HG02798 (cell line): ENCODE results near the gene RSAD1.

Source experiments
- ATAC-seq: cut with Tn5 transposase; IDR thresholded peaks from one replicate; pipeline ENCODE4 v1.9.1; 2021; ENCODE audit warnings: mild to moderate bottlenecking; ENCODE audit not compliant: unreplicated experiment, poor library complexity

RSAD1 gene

GRCh38 chr17:50478391-50479381 is at the start of gene RSAD1:
TSS of gene RSAD1 (plus strand) at chr17:50478860. CDS start at chr17:50478885, 25 bp downstream.
- ATAC-seq, result peak; percentile 89

- no peak for ATAC-seq
These were observed 48.9 kb upstream of the RSAD1 start for GRCh38 chr17:50429793-50430192.

GRCh38 chr17:50430821-50431618 is 47.6 kb upstream of the RSAD1 start:
- no peak for ATAC-seq

- no peak for ATAC-seq
These were observed 46.4 kb upstream of the RSAD1 start for GRCh38 chr17:50432125-50432762.

GRCh38 chr17:50437409-50437808 is 41.3 kb upstream of the RSAD1 start:
- no peak for ATAC-seq

GRCh38 chr17:50439008-50439407 is 39.7 kb upstream of the RSAD1 start:
- ATAC-seq, result no peak

- ATAC-seq, result no peak
These were observed 38.4 kb upstream of the RSAD1 start for GRCh38 chr17:50440172-50440837.

GRCh38 chr17:50440838-50441829 is 37.5 kb upstream of the RSAD1 start:
- no peak for ATAC-seq

GRCh38 chr17:50443505-50443974 is 35.1 kb upstream of the RSAD1 start:
- ATAC-seq, result no peak

- no peak for ATAC-seq
These were observed 33.6 kb upstream of the RSAD1 start for GRCh38 chr17:50444841-50445715.

GRCh38 chr17:50445730-50446325 is 32.8 kb upstream of the RSAD1 start:
- no peak for ATAC-seq

GRCh38 chr17:50447870-50448595 is 30.6 kb upstream of the RSAD1 start:
- no peak for ATAC-seq

- ATAC-seq, result no peak
These were observed 30.0 kb upstream of the RSAD1 start for GRCh38 chr17:50448643-50449042.

- no peak for ATAC-seq
These were observed 26.6 kb upstream of the RSAD1 start for GRCh38 chr17:50451943-50452629.

GRCh38 chr17:50452630-50453300 is 25.9 kb upstream of the RSAD1 start:
- ATAC-seq, result no peak

- no peak for ATAC-seq
These were observed 24.8 kb upstream of the RSAD1 start for GRCh38 chr17:50453901-50454300.
